Right lobe of liver (tissue), 4 donors: ENCODE data around the gene METTL6.

Source experiments
- CTCF ChIP-seq, 4 donors: fragments of 200-600 bp in 3 of 4; fragments of 450-650 bp in 1 of 4; IDR thresholded peaks; one replicate each; pipeline versions ENCODE4 v1.5.1 to v1.8.0; 2016 to 2022; ENCODE audit warnings: antibody characterized with exemption in 4 of 4, mild to moderate bottlenecking in 2 of 4
- POLR2A ChIP-seq: fragments of 450-650 bp; IDR thresholded peaks from one replicate; pipeline ENCODE4 v1.6.1; 2017; ENCODE audit warnings: antibody characterized with exemption, mild to moderate bottlenecking
- donor health status: DM: no; HTN: no; CAD: no.
- donor health status: DM: no; HTN: no; CAD: no.
- donor health status: DM: no; HTN: yes; CAD: no.

GRCh38 chr3:15452961-15453360 lies 25.6 kb upstream of the METTL6 start:
- TF ChIP-seq CTCF (IDR thresholded peaks at IDR 0.05) (no peak), POLR2A (no peak)
